ENCODE data around the gene THSD7B.

The THSD7B gene

DNA sequence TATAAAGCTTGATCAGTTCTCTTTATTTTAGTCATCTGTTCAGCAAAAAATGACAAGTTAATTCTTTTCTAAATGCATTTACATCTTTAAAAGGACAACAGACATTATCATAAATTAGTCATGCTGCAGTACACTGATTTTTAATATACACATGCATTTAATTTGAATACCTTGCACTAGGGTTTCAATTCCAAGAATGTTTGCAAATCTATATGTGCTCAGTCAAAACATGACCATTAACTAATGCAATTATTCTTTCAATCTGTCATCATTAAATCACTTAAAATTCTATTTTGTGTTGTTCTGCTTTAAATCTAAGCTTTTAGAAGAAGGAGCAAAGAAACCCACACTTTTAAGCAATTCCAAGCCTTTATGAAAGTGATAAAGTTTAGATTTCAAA lies 342.6 kb downstream of the THSD7B start:
- Histone ChIP-seq H3K27ac (ENCODE audit: low read depth, low read length) (no peak overlapping the region), H3K36me3 (ENCODE audit: control insufficient read depth, low read length) (no peaks in the 10 kb centered on the region), H3F3A (ENCODE audit: control insufficient read depth, insufficient read depth) (no peaks in the 10 kb centered on the region), H4K20me1 (ENCODE audit: control insufficient read depth, insufficient read depth, low read depth, low read length) (no peaks in the 10 kb centered on the region), H3K9me2 (replicated peaks; ENCODE audit: control insufficient read depth, low read length) (no peaks in the 10 kb centered on the region), H3K4me2 (ENCODE audit: low read length) (no peak overlapping the region), H3K79me2 (ENCODE audit: control insufficient read depth, low read length) (no peaks in the 10 kb centered on the region), H3K4me1 (ENCODE audit: control insufficient read depth, low read length) (no peaks in the 10 kb centered on the region), H3K4me3 (ENCODE audit: low read length) (no peak overlapping the region), H3K9me3 (ENCODE audit: control insufficient read depth, insufficient read depth, low read length) (no peaks in the 10 kb centered on the region), H3K27me3 (ENCODE audit: control insufficient read depth, low read length) (no peaks in the 10 kb centered on the region)
- TF ChIP-seq, protein P1, sequence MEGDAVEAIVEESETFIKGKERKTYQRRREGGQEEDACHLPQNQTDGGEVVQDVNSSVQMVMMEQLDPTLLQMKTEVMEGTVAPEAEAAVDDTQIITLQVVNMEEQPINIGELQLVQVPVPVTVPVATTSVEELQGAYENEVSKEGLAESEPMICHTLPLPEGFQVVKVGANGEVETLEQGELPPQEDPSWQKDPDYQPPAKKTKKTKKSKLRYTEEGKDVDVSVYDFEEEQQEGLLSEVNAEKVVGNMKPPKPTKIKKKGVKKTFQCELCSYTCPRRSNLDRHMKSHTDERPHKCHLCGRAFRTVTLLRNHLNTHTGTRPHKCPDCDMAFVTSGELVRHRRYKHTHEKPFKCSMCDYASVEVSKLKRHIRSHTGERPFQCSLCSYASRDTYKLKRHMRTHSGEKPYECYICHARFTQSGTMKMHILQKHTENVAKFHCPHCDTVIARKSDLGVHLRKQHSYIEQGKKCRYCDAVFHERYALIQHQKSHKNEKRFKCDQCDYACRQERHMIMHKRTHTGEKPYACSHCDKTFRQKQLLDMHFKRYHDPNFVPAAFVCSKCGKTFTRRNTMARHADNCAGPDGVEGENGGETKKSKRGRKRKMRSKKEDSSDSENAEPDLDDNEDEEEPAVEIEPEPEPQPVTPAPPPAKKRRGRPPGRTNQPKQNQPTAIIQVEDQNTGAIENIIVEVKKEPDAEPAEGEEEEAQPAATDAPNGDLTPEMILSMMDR (IDR thresholded peaks at IDR 0.05; ENCODE audit: low read depth, low read length, poor library complexity, severe bottlenecking): no peak
- TF ChIP-seq EZH2phosphoT487 (IDR thresholded peaks at IDR 0.05; ENCODE audit: borderline replicate concordance, low read length): no peak

- Histone ChIP-seq H4K20me1 (ENCODE audit: control insufficient read depth, insufficient read depth, low read depth, low read length) (no peaks in the 10 kb centered on the region), H3K9me2 (replicated peaks; ENCODE audit: control insufficient read depth, low read length) (no peaks in the 10 kb centered on the region), H3K4me1 (ENCODE audit: control insufficient read depth, low read length) (no peaks in the 10 kb centered on the region), H3K4me3 (ENCODE audit: low read length) (no peak overlapping the region), H3K27me3 (ENCODE audit: control insufficient read depth, low read length) (no peaks in the 10 kb centered on the region), H3F3A (ENCODE audit: control insufficient read depth, insufficient read depth) (no peaks in the 10 kb centered on the region), H3K36me3 (ENCODE audit: control insufficient read depth, low read length) (no peaks in the 10 kb centered on the region), H3K79me2 (ENCODE audit: control insufficient read depth, low read length) (no peaks in the 10 kb centered on the region), H3K4me2 (ENCODE audit: low read length) (no peak overlapping the region), H3K27ac (ENCODE audit: low read depth, low read length) (no peak overlapping the region), H3K9me3 (ENCODE audit: control insufficient read depth, insufficient read depth, low read length) (no peaks in the 10 kb centered on the region)
- TF ChIP-seq, protein P1 (IDR thresholded peaks at IDR 0.05; ENCODE audit: low read depth, low read length, poor library complexity, severe bottlenecking): no peak
- no peak for TF ChIP-seq EZH2phosphoT487 (IDR thresholded peaks at IDR 0.05; ENCODE audit: borderline replicate concordance, low read length)
Observed at GRCh38 chr2:137111896-137112295, 346.6 kb downstream of the THSD7B start.

GRCh38 chr2:137115081-137115794 lies 349.9 kb downstream of the THSD7B start:
- no peaks in the 10 kb centered on the region for H3K36me3 ChIP-seq (ENCODE audit: control insufficient read depth, low read length)
- H3K27me3 ChIP-seq (ENCODE audit: control insufficient read depth, low read length): no peaks in the 10 kb centered on the region
- H4K20me1 ChIP-seq (ENCODE audit: control insufficient read depth, insufficient read depth, low read depth, low read length): no peaks in the 10 kb centered on the region
- no peaks in the 10 kb centered on the region for H3K9me3 ChIP-seq (ENCODE audit: control insufficient read depth, insufficient read depth, low read length)
- H3K27ac ChIP-seq (ENCODE audit: low read depth, low read length): no peak overlapping the region
- H3K79me2 ChIP-seq (ENCODE audit: control insufficient read depth, low read length): no peaks in the 10 kb centered on the region
- no peaks in the 10 kb centered on the region for H3F3A ChIP-seq (ENCODE audit: control insufficient read depth, insufficient read depth)
- no peaks in the 10 kb centered on the region for H3K4me1 ChIP-seq (ENCODE audit: control insufficient read depth, low read length)
- no peak overlapping the region for H3K4me3 ChIP-seq (ENCODE audit: low read length)
- no peaks in the 10 kb centered on the region for H3K9me2 ChIP-seq (replicated peaks; ENCODE audit: control insufficient read depth, low read length)
- no peak overlapping the region for H3K4me2 ChIP-seq (ENCODE audit: low read length)
- no peak for TF ChIP-seq EZH2phosphoT487 (IDR thresholded peaks at IDR 0.05; ENCODE audit: borderline replicate concordance, low read length)
- TF ChIP-seq, protein P1 (IDR thresholded peaks at IDR 0.05; ENCODE audit: low read depth, low read length, poor library complexity, severe bottlenecking): no peak

Measured in DOHH2 (cell line).